HPDE6-E6E7 (cell line): ENCODE results near the gene STAC2.
"Not testable (repeated sequence)": the region's sequence is repeated elsewhere in the genome, so short reads cannot be mapped to it uniquely, and the experiment has no call there.

Experiments
- DNase-seq: peaks from one replicate; pipeline ENCODE4 v3.0.0; 2011; ENCODE audit warnings: missing footprints; ENCODE audit errors: extremely low spot score

The STAC2 gene

GRCh38 chr17:39187152-39187830 lies 38.5 kb downstream of the STAC2 start:
- no peak for DNase-seq

- no peak for DNase-seq
Measured at GRCh38 chr17:39186481-39187002, 39.2 kb downstream of the STAC2 start.

DNA sequence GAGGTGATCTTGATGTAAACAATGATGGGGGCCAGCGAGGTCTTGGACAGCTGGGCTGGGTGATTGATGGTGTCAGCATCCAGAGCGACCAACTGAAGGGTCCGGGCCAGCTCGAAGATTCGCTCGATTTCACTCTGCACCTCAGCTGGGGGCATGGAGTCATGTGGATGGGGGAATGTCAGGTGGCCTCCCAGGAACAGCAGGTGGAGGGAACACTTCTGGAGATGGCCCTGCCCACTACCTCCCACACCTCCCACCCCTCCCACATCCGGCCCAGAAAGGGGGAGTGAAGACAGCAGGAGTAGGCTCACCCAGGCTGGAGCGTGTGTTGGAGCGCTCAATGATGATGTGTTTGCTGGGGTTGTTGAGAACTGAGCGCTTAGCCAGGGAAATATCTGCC lies 42.0 kb downstream of the STAC2 start:
- DNase-seq, result no peak

DNA sequence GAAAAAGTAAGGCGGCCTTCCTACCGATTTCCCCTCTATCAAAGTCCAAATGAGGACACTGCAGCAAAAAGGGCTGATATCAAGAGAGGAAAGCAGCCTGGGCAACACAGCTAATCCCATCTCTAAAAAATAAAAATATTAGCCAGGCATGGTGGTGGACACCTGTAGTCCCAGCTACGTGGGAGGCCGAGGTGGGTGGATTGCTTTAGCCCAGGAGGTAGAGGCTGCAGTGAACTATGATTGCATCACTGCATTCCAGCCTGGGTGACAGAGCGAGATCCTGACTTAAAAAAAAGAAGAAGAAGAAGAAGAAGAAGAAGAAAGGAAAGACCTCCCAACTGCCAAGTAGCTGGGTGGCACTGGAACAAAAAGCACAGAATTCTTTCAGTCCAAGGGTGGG lies 42.7 kb downstream of the STAC2 start:
- no peak for DNase-seq

- no peak for DNase-seq
Measured at GRCh38 chr17:39181303-39181702, 44.4 kb downstream of the STAC2 start.

DNA sequence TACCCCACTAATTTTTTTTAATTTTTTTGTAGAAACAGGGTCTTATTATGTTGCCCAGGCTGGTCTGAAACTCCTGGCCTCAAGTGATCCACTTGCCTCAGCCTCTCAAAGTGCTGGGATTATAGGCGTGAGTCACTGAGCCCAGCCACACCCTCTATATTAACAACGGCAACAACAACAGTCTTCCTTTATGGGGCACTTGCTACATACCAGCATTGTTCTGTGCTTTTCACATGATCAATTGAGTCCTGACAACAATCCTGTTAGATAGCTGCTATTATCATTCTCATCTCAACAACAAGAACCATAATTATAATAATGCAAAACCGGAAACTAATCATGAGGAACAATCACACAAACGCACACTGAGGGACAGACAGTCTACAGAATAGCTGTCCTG lies 47.2 kb downstream of the STAC2 start:
- no peak for DNase-seq

- DNase-seq, result no peak
Measured at GRCh38 chr17:39177256-39177655, 48.5 kb downstream of the STAC2 start.

DNA sequence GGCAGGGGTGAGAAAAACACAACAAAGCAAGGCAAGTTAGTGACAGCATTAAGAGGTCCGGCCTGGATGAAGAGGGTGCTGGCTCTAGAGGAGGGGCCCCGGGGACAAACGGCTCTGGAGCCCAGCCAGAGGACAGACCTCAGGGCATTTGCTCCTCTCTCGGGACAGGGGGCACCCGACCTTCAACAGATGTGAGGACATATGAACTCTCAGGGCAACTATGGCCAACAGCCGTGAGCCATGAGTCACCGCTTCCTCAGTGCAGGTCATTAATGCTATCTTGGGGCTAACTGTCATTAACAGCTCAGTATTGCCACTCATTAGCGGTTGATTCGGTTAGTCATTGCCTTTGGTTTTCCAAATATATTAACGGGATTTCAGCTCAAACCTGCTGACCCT lies 50.1 kb downstream of the STAC2 start:
- no peak for DNase-seq

DNA sequence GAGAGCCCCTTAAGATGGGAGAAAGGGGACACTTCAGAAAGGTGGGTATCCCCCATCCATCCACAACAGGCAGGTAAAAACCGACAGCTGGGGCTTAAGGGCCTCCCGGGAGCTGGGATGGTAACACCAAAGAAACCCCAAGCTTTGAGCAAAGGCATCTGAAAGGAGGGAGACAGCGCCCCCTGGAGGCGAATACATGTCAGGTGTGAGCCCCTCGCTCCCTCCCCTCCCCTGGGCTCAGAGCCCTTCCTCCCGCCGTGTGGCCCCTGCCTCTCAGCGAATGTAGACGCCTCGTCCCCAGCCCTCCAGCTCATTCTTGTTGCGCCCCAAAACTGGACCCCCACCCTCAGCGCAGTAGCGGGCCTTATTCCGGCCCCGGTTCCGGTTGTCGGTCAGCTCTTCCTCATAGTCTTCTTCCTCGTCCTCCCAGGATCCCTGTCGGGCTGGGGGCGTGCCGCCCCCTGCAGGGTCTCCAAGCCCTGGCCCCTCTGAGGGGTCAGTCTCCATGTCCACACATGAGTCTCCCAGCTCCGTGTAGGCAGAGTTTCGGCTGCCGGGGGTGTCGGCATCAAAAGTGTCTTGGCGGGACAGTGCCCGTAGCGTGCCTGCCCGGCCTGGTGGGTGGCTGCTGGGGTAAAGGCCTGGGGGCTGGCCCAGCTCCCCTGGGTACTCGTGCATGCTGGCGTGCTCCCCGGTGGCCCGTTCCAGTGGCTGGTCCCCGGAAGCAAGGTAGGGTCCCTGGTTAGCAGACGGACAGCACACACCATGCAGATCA lies 50.6 kb downstream of the STAC2 start:
- DNase-seq, result no peak

GRCh38 chr17:39173526-39174274 lies 52.0 kb downstream of the STAC2 start:
- DNase-seq, result no peak

DNA sequence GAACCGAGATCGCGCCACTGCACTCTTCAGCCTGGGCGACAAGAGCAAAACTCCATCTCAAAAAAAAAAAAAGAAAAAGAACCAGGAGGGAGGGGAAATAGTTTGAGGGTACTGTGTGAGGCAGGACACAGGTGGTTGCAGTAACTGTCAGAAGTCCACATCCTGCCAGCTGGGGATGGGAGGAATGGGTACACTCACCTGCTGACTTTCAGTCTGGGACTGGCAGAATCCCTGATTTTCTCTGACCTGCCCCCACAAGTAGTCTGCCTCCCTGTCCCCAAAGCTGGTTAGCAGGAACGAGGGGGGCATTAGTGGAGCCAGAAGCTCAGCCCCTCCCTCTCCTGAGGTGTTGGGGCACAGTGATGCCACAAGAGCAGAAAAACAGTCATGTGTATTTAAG lies 52.7 kb downstream of the STAC2 start:
- DNase-seq, result no peak

- no peak for DNase-seq
Measured at GRCh38 chr17:39171933-39172332, 53.8 kb downstream of the STAC2 start.

- no peak for DNase-seq
Measured at GRCh38 chr17:39170558-39170957, 55.2 kb downstream of the STAC2 start.

- no peak for DNase-seq
Measured at GRCh38 chr17:39170109-39170508, 55.6 kb downstream of the STAC2 start.

GRCh38 chr17:39169518-39169917 lies 56.2 kb downstream of the STAC2 start:
- DNase-seq, result no peak

- no peak for DNase-seq
Measured at GRCh38 chr17:39169101-39169500, 56.6 kb downstream of the STAC2 start.

DNA sequence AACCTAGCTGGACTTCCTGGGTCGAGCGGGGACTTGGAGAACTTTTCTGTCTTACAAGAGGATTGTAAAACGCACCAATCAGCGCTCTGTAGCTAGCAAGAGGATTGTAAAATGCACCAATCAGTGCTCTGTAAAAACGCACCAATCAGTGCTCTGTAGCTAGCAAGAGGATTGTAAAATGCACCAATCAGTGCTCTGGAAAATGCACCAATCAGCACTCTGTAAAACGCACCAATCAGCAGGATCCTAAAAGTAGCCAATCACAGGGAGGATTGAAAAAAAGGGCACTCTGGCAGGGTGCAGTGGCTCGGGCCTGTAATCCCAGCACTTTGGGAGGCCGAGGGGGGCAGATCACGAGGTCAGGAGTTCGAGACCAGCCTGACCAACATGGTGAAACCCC lies 57.2 kb downstream of the STAC2 start:
- not testable (repeated sequence) for DNase-seq

GRCh38 chr17:39167476-39167875 lies 58.3 kb downstream of the STAC2 start:
- no peak for DNase-seq

DNA sequence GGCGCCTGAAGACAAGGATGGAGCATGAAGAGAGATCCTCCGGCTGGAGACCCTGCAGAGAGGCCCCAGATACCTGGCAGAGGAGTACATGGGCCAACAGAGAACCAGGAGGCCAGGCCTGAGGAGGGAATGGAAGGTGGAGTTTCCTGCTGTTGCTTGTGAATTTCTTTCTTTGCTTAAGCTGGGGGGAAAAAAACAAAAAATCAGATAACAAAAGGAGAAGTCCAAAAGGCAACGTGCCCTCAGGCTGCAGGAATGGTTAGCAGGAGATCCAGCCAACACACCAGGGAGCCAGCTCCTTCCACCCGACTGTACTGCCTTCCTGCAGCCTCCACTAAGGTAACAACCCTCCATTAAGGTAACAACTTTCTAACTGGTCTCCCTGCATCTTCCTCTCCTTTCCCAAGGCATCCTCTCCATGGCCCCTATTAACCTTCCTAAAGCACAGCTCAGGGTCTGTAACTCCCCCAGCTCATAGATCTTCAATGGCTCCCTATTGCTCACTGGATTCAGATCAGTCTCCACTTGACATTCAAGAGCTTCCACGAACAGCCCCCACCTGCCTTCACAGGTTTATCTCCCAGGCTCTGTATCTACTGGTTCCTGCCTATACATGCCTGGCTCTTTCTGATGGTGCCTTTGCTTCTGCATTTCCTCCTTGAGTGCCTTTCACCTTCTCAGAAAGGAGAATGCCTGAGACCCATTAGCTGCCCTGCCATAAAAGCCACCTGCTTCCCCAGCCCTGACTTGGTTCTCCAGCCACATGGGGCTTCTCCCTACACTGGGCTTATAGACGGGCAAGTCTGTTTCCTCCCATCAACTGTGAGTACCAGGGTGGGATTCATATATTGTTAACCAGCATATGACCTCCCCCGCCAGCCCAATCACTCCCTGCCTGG lies 59.1 kb downstream of the STAC2 start:
- DNase-seq, result no peak

GRCh38 chr17:39165841-39166349 lies 59.9 kb downstream of the STAC2 start, which contains the start of gene ARL5C:
TSS of gene ARL5C (minus strand) at chr17:39166161. CDS start at chr17:39165760, 401 bp downstream.
- DNase-seq, result no peak
